HepG2 (cell line): ENCODE results near the gene GNAZ.

Experiments
- CTCF ChIP-seq: sonication (generic); formaldehyde crosslinking; IDR thresholded peaks from 2 replicates; pipeline ENCODE4 v1.5.0; 2020; ENCODE audit warnings: mild to moderate bottlenecking, missing genetic modification reagents, moderate library complexity
- FOXJ3 ChIP-seq: sonication (generic); formaldehyde crosslinking; IDR thresholded peaks from 2 replicates; pipeline ENCODE4 v1.4.0; 2020; ENCODE audit warnings: missing genetic modification reagents, mild to moderate bottlenecking, borderline replicate concordance
- ZNF362 ChIP-seq: sonication (generic); formaldehyde crosslinking; IDR thresholded peaks from 2 replicates; pipeline ENCODE4 v1.4.0; 2020; ENCODE audit warnings: missing genetic modification reagents, mild to moderate bottlenecking, borderline replicate concordance

- TF ChIP-seq ZNF362 (no peak), FOXJ3 (no peak), CTCF (CRISPR knock-in tag) (no peak)
These were observed 58.8 kb downstream of the GNAZ start for GRCh38 chr22:23129149-23129548.
